Endothelial cell of umbilical vein (primary cell): ENCODE measurements around the gene KCNG2. TPM values are rescaled to one million over a fixed set of nuclear protein-coding genes. Genes with fewer than 3 reads are reported as not detected.

Experiments
- BruUV-seq: library from RNA; stranded (reverse); fragments of 400-500 nt; replicated peaks from 2 replicates; lab custom pipeline; 2021; lab: Mats Ljungman, UMichigan
- CTCF ChIA-PET: fragments of 300-600, 350-600 bp; sonication (Branson Sonifier 250); formaldehyde crosslinking; loops from one replicate; lab custom pipeline; 2021; ENCODE audit warnings: antibody characterized with exemption, inconsistent platforms; lab: Charles Lee
- POLR2A ChIA-PET: fragments of 300-600, 350-600 bp; sonication (Branson Sonifier 250); formaldehyde crosslinking; loops from one replicate; lab custom pipeline; 2021; ENCODE audit warnings: antibody characterized with exemption, inconsistent platforms; lab: Charles Lee
- DNase-seq: peaks from one replicate; pipeline ENCODE4 v3.0.0-alpha.2; 2011; ENCODE audit warnings: low read depth, low spot score
- FAIRE-seq: peaks from 2 replicates; lab custom pipeline; 2011; peaks lifted over from hg19 to GRCh38; lab: Jason Lieb, UNC
- H2AFZ ChIP-seq: 2 replicates; pipeline ENCODE4 v1.6.0; 2012; ENCODE audit warnings: low read depth, low read length, control low read depth, inconsistent platforms
- H3K27ac ChIP-seq: 2 replicates; pipeline ENCODE4 v1.5.1; 2011; ENCODE audit warnings: low read depth, mild to moderate bottlenecking, control low read depth, low read length, moderate library complexity; ENCODE audit not compliant: insufficient read depth
- H3K27me3 ChIP-seq, 2 experiments: 2 replicates each; pipeline versions ENCODE4 v1.6.0 to v1.6.1; 2011; ENCODE audit warnings: low read length in 2 of 2, mixed read lengths in 1 of 2; ENCODE audit not compliant: control insufficient read depth in 2 of 2, insufficient read depth in 2 of 2
- H3K36me3 ChIP-seq, 2 experiments: 2 replicates in 1 of 2; 3 replicates in 1 of 2; pipeline ENCODE4 v1.5.1; 2011; ENCODE audit warnings: low read length in 2 of 2, mild to moderate bottlenecking in 1 of 2, moderate library complexity in 1 of 2; ENCODE audit not compliant: control insufficient read depth in 2 of 2, insufficient read depth in 2 of 2; ENCODE audit errors: extremely low read depth in 1 of 2
- H3K4me1 ChIP-seq: 3 replicates; pipeline ENCODE4 v1.5.1; 2011; ENCODE audit warnings: mild to moderate bottlenecking, low read length; ENCODE audit not compliant: control insufficient read depth, insufficient read depth; ENCODE audit errors: extremely low read depth
- H3K4me2 ChIP-seq: 2 replicates; pipeline ENCODE4 v1.6.1; 2011; ENCODE audit warnings: low read length, control low read depth, mixed read lengths; ENCODE audit not compliant: insufficient read depth
- H3K4me3 ChIP-seq, 3 experiments: fragments of 200-600 bp in 1 of 3; sonication (generic), shearing (Covaris generic) in 1 of 3; replicated peaks in 1 of 3; 2 replicates each; pipeline ENCODE4 v1.5.1; 2011 to 2016; ENCODE audit warnings: control low read depth in 3 of 3, low read length in 3 of 3, mild to moderate bottlenecking in 2 of 3, inconsistent platforms in 1 of 3, low read depth in 1 of 3, moderate library complexity in 1 of 3; ENCODE audit not compliant: insufficient read depth in 1 of 3
- H3K79me2 ChIP-seq: 2 replicates; pipeline ENCODE4 v1.6.0; 2012; ENCODE audit warnings: low read length, inconsistent platforms; ENCODE audit not compliant: control insufficient read depth, insufficient read depth
- H3K9ac ChIP-seq: replicated peaks from 2 replicates; pipeline ENCODE3; 2011; ENCODE audit warnings: low read length, control low read depth; ENCODE audit not compliant: insufficient read depth; ENCODE audit errors: extremely low read depth
- H3K9me1 ChIP-seq: replicated peaks from 3 replicates; pipeline ENCODE4 v1.6.0; 2011; ENCODE audit warnings: mild to moderate bottlenecking, low read length; ENCODE audit not compliant: control insufficient read depth, insufficient read depth; ENCODE audit errors: extremely low read depth
- H3K9me3 ChIP-seq: replicated peaks from 2 replicates; pipeline ENCODE4 v1.5.1; 2012; ENCODE audit warnings: low read length, inconsistent platforms; ENCODE audit not compliant: control insufficient read depth, insufficient read depth
- H4K20me1 ChIP-seq: replicated peaks from 2 replicates; pipeline ENCODE3; 2011; ENCODE audit warnings: mild to moderate bottlenecking, low read length; ENCODE audit not compliant: control insufficient read depth, insufficient read depth; ENCODE audit errors: extremely low read depth
- MAX ChIP-seq: IDR thresholded peaks from 2 replicates; pipeline ENCODE4 v1.6.1; 2011; ENCODE audit not compliant: insufficient read depth, insufficient read length
- MYC ChIP-seq: IDR thresholded peaks from one replicate; pipeline ENCODE4 v1.6.1; 2011; ENCODE audit warnings: mild to moderate bottlenecking, low read depth, low read length
- dilution Hi-C: fragments of 300-500 bp; cut with MboI; formaldehyde crosslinking; loops from one replicate; pipeline ENCODE4 v1.15.0; 2019; ENCODE audit warnings: low sequenced_read_pairs; ENCODE audit not compliant: extremely low pct_ligation_motif_present
- intact Hi-C: fragments of 100-400 bp; cut with micrococcal nuclease; formaldehyde crosslinking; loops from one replicate; pipeline ENCODE4 v1.10.0; 2022
- polyA plus RNA-seq, 4 experiments: library from polyadenylated mRNA; depleted of rRNA in 3 of 4; stranded (reverse) in 3 of 4; unstranded in 1 of 4; fragments of >200 nt; gene quantifications; 2 replicates each; pipeline versions ENCODE4 v1.2.1 to v1.2.3, GENCODE V29; 2011 to 2012; ENCODE audit warnings: missing spikeins in 1 of 4
- total RNA-seq: library from RNA; stranded (reverse); gene quantifications from 2 replicates; pipeline ENCODE4 v1.2.3, GENCODE V29; 2021
- TF ChIP-seq, protein P1 (sequence below), 2 donors: IDR thresholded peaks; 1 replicate in 1 of 2; 2 replicates in 1 of 2; pipeline ENCODE4 v1.5.1; 2011; ENCODE audit warnings: low read length in 2 of 2, mild to moderate bottlenecking in 2 of 2, moderate library complexity in 2 of 2, control low read depth in 1 of 2, inconsistent platforms in 1 of 2, low read depth in 1 of 2; ENCODE audit not compliant: insufficient read depth in 1 of 2; ENCODE audit errors: extremely low read depth in 1 of 2

Gene KCNG2
- total and polyA plus RNA-seq, 2 donors (not counting 3 experiments of a cell fraction or from before 2014, with no cell fraction given): not detected

DNA sequence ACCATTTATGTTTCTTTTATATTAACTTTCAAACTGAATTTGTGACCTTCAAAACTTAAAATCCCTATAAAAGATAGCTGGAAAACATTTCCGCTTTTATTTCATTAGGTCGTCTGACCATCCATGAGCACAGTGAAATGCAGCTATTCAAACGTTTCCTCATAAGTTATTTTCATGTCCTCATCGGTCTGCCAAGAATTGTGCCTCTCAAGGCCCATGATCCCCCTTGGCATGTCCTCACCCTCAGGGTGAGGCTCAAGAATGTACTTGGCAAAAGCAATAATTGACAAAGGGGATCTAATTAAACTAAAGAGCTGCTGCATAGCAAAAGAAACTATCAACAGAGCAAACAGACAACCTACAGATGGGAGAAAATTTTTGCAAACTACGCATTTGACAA, 141.4 kb downstream of the KCNG2 start:
- Histone ChIP-seq H3K9me1 (no peaks in the 10 kb centered on the region), H3K9me3 (no peaks in the 10 kb centered on the region), H3K79me2 (peaks cover 28% of the 10 kb centered on the region), H3K27ac (no peak overlapping the region), H3K27me3 (no peaks in the 10 kb centered on the region), H3K36me3 (peaks cover 4 to 25% of the 10 kb centered on the region in 2 experiments), H3K4me1 (no peaks in the 10 kb centered on the region), H3K4me3 (no peak overlapping the region), H3K4me2 (no peak overlapping the region), H2AFZ (no peak overlapping the region), H4K20me1 (no peaks in the 10 kb centered on the region), H3K9ac (no peak overlapping the region)
- BruUV-seq: no TSS peak
- intact Hi-C loops (no loop called here), dilution Hi-C loops (no loop called here)
- DNase-seq (no peak), FAIRE-seq (no peak)
- TF ChIP-seq, protein P1, sequence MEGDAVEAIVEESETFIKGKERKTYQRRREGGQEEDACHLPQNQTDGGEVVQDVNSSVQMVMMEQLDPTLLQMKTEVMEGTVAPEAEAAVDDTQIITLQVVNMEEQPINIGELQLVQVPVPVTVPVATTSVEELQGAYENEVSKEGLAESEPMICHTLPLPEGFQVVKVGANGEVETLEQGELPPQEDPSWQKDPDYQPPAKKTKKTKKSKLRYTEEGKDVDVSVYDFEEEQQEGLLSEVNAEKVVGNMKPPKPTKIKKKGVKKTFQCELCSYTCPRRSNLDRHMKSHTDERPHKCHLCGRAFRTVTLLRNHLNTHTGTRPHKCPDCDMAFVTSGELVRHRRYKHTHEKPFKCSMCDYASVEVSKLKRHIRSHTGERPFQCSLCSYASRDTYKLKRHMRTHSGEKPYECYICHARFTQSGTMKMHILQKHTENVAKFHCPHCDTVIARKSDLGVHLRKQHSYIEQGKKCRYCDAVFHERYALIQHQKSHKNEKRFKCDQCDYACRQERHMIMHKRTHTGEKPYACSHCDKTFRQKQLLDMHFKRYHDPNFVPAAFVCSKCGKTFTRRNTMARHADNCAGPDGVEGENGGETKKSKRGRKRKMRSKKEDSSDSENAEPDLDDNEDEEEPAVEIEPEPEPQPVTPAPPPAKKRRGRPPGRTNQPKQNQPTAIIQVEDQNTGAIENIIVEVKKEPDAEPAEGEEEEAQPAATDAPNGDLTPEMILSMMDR (IDR thresholded peaks at IDR 0.05; ENCODE audit: extremely low read depth in 1 of 2, insufficient read depth in 1 of 2, low read depth in 1 of 2, low read length in 2 of 2): no peak
- ChIA-PET CTCF (interaction anchor here (1.1 kb wide), 1 partner anchor 10 kb away, joined by 4 read pairs; no protein-coding TSS in a partner anchor), POLR2A (no interaction called here)

GRCh38 chr18:79940126-79940813, 142.5 kb downstream of the KCNG2 start:
- Histone ChIP-seq H4K20me1 (no peaks in the 10 kb centered on the region), H3K9me3 (no peaks in the 10 kb centered on the region), H3K36me3 (peaks cover 4 to 20% of the 10 kb centered on the region in 2 experiments), H2AFZ (no peak overlapping the region), H3K9ac (no peak overlapping the region), H3K4me2 (no peak overlapping the region), H3K9me1 (no peaks in the 10 kb centered on the region), H3K27ac (no peak overlapping the region), H3K79me2 (peaks cover 27% of the 10 kb centered on the region), H3K4me1 (no peaks in the 10 kb centered on the region), H3K4me3 (no peak overlapping the region), H3K27me3 (no peaks in the 10 kb centered on the region)
- CTCF ChIA-PET: no interaction called here
- FAIRE-seq (no peak), DNase-seq (no peak)
- intact Hi-C loops: no loop called here
- BruUV-seq: no TSS peak
- POLR2A ChIA-PET: no interaction called here
- TF ChIP-seq MYC (no peak), MAX (no peak)
- TF ChIP-seq, protein P1 (IDR thresholded peaks at IDR 0.05; ENCODE audit: extremely low read depth in 1 of 2, insufficient read depth in 1 of 2, low read depth in 1 of 2, low read length in 2 of 2): no peak
- dilution Hi-C loops: no loop called here
